ENCODE data around the gene MED12L. TPM values are rescaled to one million over a fixed set of nuclear protein-coding genes. Genes with fewer than 3 reads are reported as not detected.

The MED12L gene, protein sequence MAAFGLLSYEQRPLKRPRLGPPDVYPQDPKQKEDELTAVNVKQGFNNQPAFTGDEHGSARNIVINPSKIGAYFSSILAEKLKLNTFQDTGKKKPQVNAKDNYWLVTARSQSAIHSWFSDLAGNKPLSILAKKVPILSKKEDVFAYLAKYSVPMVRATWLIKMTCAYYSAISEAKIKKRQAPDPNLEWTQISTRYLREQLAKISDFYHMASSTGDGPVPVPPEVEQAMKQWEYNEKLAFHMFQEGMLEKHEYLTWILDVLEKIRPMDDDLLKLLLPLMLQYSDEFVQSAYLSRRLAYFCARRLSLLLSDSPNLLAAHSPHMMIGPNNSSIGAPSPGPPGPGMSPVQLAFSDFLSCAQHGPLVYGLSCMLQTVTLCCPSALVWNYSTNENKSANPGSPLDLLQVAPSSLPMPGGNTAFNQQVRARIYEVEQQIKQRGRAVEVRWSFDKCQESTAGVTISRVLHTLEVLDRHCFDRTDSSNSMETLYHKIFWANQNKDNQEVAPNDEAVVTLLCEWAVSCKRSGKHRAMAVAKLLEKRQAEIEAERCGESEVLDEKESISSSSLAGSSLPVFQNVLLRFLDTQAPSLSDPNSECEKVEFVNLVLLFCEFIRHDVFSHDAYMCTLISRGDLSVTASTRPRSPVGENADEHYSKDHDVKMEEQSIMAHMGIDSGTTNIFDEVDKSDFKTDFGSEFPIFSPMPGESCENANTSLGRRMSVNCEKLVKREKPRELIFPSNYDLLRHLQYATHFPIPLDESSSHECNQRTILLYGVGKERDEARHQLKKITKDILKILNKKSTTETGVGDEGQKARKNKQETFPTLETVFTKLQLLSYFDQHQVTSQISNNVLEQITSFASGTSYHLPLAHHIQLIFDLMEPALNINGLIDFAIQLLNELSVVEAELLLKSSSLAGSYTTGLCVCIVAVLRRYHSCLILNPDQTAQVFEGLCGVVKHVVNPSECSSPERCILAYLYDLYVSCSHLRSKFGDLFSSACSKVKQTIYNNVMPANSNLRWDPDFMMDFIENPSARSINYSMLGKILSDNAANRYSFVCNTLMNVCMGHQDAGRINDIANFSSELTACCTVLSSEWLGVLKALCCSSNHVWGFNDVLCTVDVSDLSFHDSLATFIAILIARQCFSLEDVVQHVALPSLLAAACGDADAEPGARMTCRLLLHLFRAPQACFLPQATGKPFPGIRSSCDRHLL (N-terminal part only)
- 0.23 to 1.1 TPM (median 0.49 TPM) in 5 replicates for total RNA-seq (2022; extraction: Qiagen RNA extraction)

DNA sequence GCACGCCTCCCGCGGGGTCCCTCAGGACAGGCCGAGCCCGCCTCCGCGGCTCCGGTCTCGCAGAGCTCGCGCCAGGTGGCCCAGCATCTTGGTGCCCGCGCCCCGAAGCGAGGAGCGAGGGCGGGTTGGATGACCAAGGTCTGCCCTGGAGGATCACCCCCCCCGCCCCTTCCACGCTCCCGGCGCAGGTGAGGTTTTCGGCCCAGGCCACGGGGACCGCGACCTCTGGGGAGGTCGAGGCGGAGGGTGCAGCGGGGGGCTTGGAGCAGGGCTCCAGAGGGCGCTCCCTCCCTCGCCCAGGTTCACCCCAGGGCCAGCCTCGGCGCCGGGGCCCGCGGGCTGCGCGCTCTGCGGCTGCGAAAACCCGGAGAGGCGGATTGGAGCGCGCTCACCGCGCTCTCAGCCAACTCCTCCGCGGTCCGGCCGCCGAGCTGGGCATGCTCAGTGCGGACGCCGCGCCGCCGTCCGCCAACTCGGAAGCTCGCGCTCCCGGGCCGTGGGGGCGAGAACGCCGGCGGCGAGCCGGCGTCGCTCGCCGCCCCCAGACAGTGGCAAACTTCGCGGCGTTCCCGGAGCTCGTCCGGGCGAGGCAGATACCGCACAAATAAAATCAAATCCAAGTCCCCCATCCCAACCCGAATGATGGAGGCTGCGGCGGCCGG is at the start of gene MED12L:
Gene MED12L, plus strand, starts transcription at position 438 of the 662 bp plus-strand sequence. CDS start 1,263 bp downstream, outside the sequence.

DNA sequence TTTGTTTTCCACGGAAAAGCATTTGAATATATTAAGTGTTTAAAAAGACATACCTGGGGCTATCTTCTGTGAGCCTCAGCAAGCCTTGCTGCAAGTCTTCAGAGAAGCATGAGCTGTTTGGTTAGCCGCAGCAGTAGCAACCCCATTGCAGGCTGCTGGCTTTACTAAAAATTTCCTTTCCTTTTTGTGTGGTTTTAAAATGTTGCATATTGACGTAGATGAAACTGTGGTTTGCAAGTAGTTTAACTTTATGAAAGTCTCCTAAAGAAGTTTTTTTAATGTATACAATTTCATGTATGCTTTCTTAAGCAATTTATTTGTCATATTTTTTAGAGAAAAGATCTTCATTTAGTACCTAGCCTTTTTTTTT is 117.6 kb downstream of the MED12L start, which contains the start of gene GPR171:
Gene GPR171, minus strand, starts transcription at position 166 of the 370 bp plus-strand sequence. CDS start 3,830 bp downstream, outside the sequence.

DNA sequence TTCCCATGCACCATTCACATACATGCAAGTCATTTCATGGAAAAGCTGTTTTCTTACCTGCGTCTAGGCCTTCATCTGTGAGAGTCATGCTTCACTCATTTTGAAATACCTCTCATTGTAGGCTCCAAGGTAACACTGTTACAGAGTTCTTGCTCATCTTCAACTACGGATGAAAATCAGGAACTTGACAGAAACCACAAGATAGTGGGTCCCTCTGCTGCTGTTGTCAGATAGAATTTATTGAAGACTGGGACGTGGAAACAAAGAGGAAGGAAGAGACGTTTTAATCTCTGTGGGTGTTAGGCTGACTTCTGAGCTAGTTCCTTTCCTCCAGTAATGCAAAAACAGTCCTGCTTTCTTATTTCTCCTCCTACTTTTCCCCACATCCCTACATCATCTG is 192.8 kb downstream of the MED12L start, which contains the start of gene P2RY14:
Gene P2RY14, minus strand, starts transcription at position 313 of the 400 bp plus-strand sequence. CDS start 64,226 bp downstream, outside the sequence.

DNA sequence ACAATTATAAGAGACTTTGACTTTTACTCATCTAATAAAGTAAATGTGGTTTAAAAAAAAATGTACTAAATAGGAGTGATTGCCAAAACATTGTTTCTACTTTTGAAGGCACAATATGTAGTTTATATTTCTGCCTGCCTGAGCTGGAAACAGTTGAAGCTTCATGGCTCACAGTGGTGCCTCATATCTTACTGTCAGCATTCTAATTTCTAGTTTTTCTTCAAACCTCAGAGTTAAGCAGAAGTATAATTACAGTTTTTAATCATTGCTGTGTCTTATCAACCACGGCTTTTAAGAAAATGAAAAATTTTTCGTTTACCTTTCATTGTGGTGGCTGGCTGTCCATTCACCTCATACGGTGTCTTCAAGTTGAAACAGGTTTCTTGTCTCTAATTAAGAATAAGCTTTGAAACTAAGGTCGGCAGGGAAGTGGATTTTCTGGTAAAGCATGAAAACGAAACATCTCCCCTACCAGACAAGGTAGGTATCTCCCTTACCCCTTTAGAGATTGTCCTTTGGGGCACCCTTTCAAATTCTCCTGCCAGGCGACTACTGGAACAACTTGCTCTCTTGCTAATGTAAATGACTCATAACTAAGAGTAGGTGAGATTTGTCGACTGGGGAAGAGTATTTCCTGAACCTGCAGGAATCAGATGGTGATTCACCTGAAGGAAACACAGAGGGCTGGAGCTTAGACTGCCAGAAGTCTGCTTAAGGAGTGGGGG is 231.0 kb downstream of the MED12L start, which contains the start of gene GPR87:
Gene GPR87, minus strand, starts transcription at position 554 of the 725 bp plus-strand sequence. CDS start 16,720 bp downstream, outside the sequence.

DNA sequence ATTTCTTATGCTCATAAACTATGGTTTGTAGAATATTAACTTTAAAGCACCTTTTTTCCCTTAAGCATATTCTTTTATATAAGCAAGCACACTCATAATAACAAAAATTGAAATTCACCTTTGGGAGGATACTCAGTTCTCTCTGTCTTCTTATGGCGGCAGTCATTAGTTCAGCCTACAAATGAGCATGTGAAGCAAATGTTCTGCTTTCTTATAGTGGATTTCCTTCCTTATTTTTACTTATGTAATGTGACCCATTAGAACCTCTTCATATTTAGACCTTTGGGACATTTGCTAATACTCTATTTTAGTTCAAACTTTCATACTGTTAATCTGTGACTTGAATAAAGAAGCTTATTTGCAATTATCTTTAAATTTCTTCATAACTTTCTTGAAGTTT is 243.9 kb downstream of the MED12L start, which contains the start of gene P2RY13:
Gene P2RY13, minus strand, starts transcription at position 187 of the 400 bp plus-strand sequence. Its CDS starts 21 bp downstream, at position 166.

DNA sequence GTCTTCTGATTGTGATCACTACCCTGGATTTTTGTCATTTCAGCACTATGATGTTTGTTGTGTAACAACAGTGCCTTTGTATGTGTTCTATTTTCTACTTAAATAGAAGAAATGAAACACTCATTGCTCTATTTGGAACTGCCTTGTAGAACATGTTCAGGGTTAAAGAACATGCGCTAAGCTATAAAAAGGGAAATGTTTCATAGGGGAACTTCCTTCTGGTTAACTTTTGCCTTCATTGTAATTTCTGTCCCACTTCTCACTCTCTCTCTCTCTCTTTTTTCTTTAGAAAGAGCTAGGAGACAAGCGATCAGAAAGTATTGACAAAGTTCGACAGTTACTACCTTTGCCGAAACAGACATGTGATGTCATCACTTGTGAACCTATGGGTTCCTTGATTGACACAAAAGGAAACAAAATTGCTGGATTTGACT is 299.3 kb downstream of the MED12L start, which contains the start of gene P2RY12:
Gene P2RY12, minus strand, starts transcription at position 13 of the 434 bp plus-strand sequence. CDS start 45,908 bp downstream, outside the sequence.

DNA sequence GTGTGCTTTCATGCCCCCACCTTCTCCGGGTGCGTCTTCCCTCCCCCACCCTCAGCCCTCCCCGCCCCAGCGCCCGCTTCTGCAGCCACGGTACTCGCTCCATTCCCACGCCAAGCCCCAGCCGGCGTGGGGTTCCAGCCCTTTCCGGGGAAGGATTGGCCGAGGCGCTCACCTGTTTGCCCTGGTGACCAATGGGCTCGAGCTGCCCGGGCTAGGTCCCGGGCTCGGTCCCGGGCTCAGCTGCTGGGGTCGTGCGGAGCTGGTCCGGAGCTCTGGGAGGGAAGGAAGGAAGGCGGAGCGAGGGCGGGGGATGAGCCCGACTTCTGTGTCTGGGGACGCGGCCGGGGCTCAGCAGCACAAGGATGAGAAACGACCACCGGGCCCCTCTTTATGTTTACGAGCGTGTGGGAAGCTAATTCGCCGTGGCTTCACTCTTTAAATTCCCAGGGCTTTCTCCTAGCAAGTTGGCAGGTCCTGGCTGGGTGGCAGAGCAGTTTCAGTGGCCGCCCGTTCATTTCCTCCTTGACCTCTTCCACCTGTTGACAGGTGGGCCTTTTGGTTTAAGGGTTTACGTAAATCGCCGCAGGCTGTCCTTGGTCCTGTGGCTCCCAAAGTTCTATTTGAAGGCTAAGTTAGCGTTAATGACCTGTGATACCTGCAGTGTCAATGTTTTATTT is 375.4 kb downstream of the MED12L start, which contains the start of gene IGSF10:
Gene IGSF10, minus strand, starts transcription at position 288 of the 677 bp plus-strand sequence. CDS start 2,352 bp downstream, outside the sequence.

Other genes starting within 250 kb of the MED12L start
- gene MINDY4B, start 180.2 kb upstream of the MED12L start, total RNA-seq (2022; extraction: Qiagen RNA extraction), result not detected in 5 replicates
- gene CLRN1, start 112.9 kb upstream of the MED12L start, total RNA-seq (2022; extraction: Qiagen RNA extraction), result not detected in 5 replicates
- not detected in 5 replicates for gene GPR171, start 117.6 kb downstream of the MED12L start, total RNA-seq (2022; extraction: Qiagen RNA extraction)
- not detected in 5 replicates for gene P2RY14, start 192.9 kb downstream of the MED12L start, total RNA-seq (2022; extraction: Qiagen RNA extraction)
- 2.1 to 2.6 TPM (median 2.3 TPM) in 5 replicates for gene GPR87, start 231.2 kb downstream of the MED12L start, total RNA-seq (2022; extraction: Qiagen RNA extraction)
- gene P2RY13, start 243.9 kb downstream of the MED12L start, total RNA-seq (2022; extraction: Qiagen RNA extraction), result not detected in 5 replicates